ENCODE data around the gene EFNB1.

DNA sequence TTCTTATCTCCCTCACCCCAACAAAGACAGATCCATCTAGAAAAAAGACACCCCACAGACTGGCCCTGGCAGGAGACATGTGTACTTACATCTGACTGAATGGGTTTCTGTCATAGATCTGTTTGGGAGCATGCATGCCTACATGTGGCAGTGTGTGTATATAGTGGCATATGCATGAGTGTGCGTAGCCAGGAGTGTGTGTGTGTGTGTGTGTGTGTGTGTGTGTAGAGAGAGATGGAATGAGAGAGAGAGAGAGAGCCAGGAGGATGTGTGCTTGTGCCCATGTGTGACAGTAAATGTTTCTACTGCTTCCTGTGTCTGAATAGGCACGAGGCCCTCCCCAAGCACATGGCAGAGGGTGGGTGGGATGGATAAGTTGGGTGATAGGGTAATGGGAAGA, 37.1 kb downstream of the EFNB1 start:
- no peak for TF ChIP-seq POLR2A (IDR thresholded peaks at IDR 0.05)
- TF ChIP-seq, protein P1, sequence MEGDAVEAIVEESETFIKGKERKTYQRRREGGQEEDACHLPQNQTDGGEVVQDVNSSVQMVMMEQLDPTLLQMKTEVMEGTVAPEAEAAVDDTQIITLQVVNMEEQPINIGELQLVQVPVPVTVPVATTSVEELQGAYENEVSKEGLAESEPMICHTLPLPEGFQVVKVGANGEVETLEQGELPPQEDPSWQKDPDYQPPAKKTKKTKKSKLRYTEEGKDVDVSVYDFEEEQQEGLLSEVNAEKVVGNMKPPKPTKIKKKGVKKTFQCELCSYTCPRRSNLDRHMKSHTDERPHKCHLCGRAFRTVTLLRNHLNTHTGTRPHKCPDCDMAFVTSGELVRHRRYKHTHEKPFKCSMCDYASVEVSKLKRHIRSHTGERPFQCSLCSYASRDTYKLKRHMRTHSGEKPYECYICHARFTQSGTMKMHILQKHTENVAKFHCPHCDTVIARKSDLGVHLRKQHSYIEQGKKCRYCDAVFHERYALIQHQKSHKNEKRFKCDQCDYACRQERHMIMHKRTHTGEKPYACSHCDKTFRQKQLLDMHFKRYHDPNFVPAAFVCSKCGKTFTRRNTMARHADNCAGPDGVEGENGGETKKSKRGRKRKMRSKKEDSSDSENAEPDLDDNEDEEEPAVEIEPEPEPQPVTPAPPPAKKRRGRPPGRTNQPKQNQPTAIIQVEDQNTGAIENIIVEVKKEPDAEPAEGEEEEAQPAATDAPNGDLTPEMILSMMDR (IDR thresholded peaks at IDR 0.05), result no peak
